PC-3 (cell line): ENCODE data around the gene SH3RF1. TPM values are rescaled to one million over a fixed set of nuclear protein-coding genes. Genes with fewer than 3 reads are reported as not detected.

Source experiments
- ATAC-seq: fragments of 200-7000 bp; cut with Tn5 transposase; 2 replicates; pipeline ENCODE4 v1.9.1; 2020; ENCODE audit warnings: mild to moderate bottlenecking, moderate library complexity
- BruUV-seq: library from RNA; stranded (reverse); fragments of 400-500 nt; replicated peaks from 2 replicates; lab custom pipeline; 2021; lab: Mats Ljungman, UMichigan
- CTCF ChIA-PET: fragments of 300-600 bp; sonication (Branson Sonifier 250); formaldehyde crosslinking; loops from one replicate; lab custom pipeline; 2022; ENCODE audit warnings: antibody characterized with exemption; lab: Charles Lee
- POLR2A ChIA-PET: fragments of 300-600 bp; sonication (Branson Sonifier 250); formaldehyde crosslinking; loops from one replicate; lab custom pipeline; 2022; ENCODE audit warnings: antibody characterized with exemption; ENCODE audit not compliant: unreplicated experiment; lab: Charles Lee
- DNase-seq: peaks from one replicate; pipeline ENCODE4 v3.0.0-alpha.2; 2015
- H2AFZ ChIP-seq: fragments of 300-600 bp; sonication (generic); 2 replicates; pipeline ENCODE4 v1.6.0; 2016; ENCODE audit warnings: antibody characterized with exemption, low read length
- H3F3A ChIP-seq: fragments of 300-600 bp; sonication (generic); one replicate; pipeline ENCODE4 v1.6.0; 2017; ENCODE audit warnings: antibody characterized with exemption, low read length, control low read depth, mild to moderate bottlenecking; ENCODE audit not compliant: unreplicated experiment
- H3K27ac ChIP-seq: fragments of 300-600 bp; sonication (generic); 2 replicates; pipeline ENCODE4 v1.5.1; 2016; ENCODE audit warnings: mild to moderate bottlenecking, low read length
- H3K27me3 ChIP-seq: fragments of 300-600 bp; sonication (generic); 2 replicates; pipeline ENCODE4 v1.6.1; 2016; ENCODE audit warnings: low read length, mixed read lengths
- H3K36me3 ChIP-seq: fragments of 300-600 bp; sonication (generic); 2 replicates; pipeline ENCODE4 v1.6.1; 2016; ENCODE audit warnings: low read depth, mixed run types, low read length, mixed read lengths
- H3K4me1 ChIP-seq: fragments of 300-600 bp; sonication (generic); 2 replicates; pipeline ENCODE4 v1.5.1; 2016; ENCODE audit warnings: low read length; ENCODE audit not compliant: insufficient read depth
- H3K4me2 ChIP-seq: fragments of 300-600 bp; sonication (generic); 2 replicates; pipeline ENCODE4 v1.6.0; 2016; ENCODE audit warnings: low read length
- H3K4me3 ChIP-seq: fragments of 300-600 bp; sonication (generic); 2 replicates; pipeline ENCODE4 v1.5.1; 2016; ENCODE audit warnings: mild to moderate bottlenecking, low read length, mixed read lengths
- H3K79me2 ChIP-seq: fragments of 300-600 bp; sonication (generic); 2 replicates; pipeline ENCODE4 v1.6.1; 2017; ENCODE audit warnings: low read length, mixed read lengths
- H3K9ac ChIP-seq: fragments of 300-600 bp; sonication (generic); 2 replicates; pipeline ENCODE4 v1.6.0; 2016; ENCODE audit warnings: mild to moderate bottlenecking, low read length
- H3K9me2 ChIP-seq: fragments of 300-600 bp; sonication (generic); replicated peaks from 2 replicates; pipeline ENCODE4 v1.6.1; 2016; ENCODE audit warnings: mixed run types, low read length, mixed read lengths
- H3K9me3 ChIP-seq: fragments of 300-600 bp; sonication (generic); 2 replicates; pipeline ENCODE4 v1.6.1; 2016; ENCODE audit warnings: low read length, mixed read lengths
- H4K20me1 ChIP-seq: fragments of 300-600 bp; sonication (generic); 2 replicates; pipeline ENCODE4 v1.6.1; 2016; ENCODE audit warnings: low read length, mixed read lengths
- CTCF ChIP-seq: fragments of 300-600 bp; sonication (generic); conservative IDR thresholded peaks from 2 replicates; pipeline ENCODE4 v1.5.1; 2017; ENCODE audit warnings: antibody characterized with exemption, low read depth, mild to moderate bottlenecking, low read length
- EZH2 ChIP-seq: fragments of 300-600 bp; sonication (generic); IDR thresholded peaks from one replicate; pipeline ENCODE4 v1.6.1; 2017; ENCODE audit warnings: antibody characterized with exemption, mild to moderate bottlenecking, low read length; ENCODE audit not compliant: unreplicated experiment
- EZH2phosphoT487 ChIP-seq: fragments of 300-600 bp; sonication (generic); IDR thresholded peaks from 2 replicates; pipeline ENCODE4 v1.6.1; 2018; ENCODE audit warnings: mild to moderate bottlenecking, antibody characterized with exemption, low read length, borderline replicate concordance
- intact Hi-C: fragments of 100-400 bp; cut with micrococcal nuclease; formaldehyde crosslinking; loops from 2 replicates; pipeline ENCODE4 v1.9.0; 2023
- total RNA-seq: library from RNA; depleted of rRNA; stranded (reverse); fragments of >200 nt; gene quantifications from 2 replicates; pipeline ENCODE4 v1.2.3, GENCODE V29; 2014

The SH3RF1 gene
- total RNA-seq, 1 experiment from 2014 or later: 21.0 TPM

- Histone ChIP-seq H3K36me3 (peaks cover 2% of the 10 kb centered on the region; the same call in 1 of the 2 replicates), H3K9ac (no peak overlapping the region), H3K4me1 (peaks cover 37% of the 10 kb centered on the region), H2AFZ (no peak overlapping the region), H3K9me2 (no peaks in the 10 kb centered on the region), H4K20me1 (no peaks in the 10 kb centered on the region), H3K9me3 (no peaks in the 10 kb centered on the region), H3F3A (peaks cover 3% of the 10 kb centered on the region), H3K4me2 (no peak overlapping the region), H3K79me2 (peaks cover 98% of the 10 kb centered on the region), H3K4me3 (no peak overlapping the region), H3K27me3 (no peaks in the 10 kb centered on the region), H3K27ac (no peak overlapping the region)
- ChIA-PET CTCF (no interaction called here), POLR2A (interaction anchor here (0.5 kb wide), 1 partner anchor 9 kb away, joined by 3 read pairs; no protein-coding TSS in a partner anchor)
- DNase-seq: no peak
- intact Hi-C loops: no loop called here
- no peak for TF ChIP-seq EZH2phosphoT487
- TF ChIP-seq EZH2: no peak
- no peak for ATAC-seq
- BruUV-seq: no TSS peak
Observed at GRCh38 chr4:169246957-169247396, 23.8 kb downstream of the SH3RF1 start.

- DNase-seq: no peak
- H3F3A ChIP-seq: no peaks in the 10 kb centered on the region
- no peaks in the 10 kb centered on the region for H3K9me2 ChIP-seq
- no peak for ATAC-seq
- H4K20me1 ChIP-seq: no peaks in the 10 kb centered on the region
- no peak overlapping the region for H3K9ac ChIP-seq
- no peaks in the 10 kb centered on the region for H3K27me3 ChIP-seq
- H3K9me3 ChIP-seq: no peaks in the 10 kb centered on the region
- H3K4me2 ChIP-seq: no peak overlapping the region
- no peak overlapping the region for H2AFZ ChIP-seq
- peaks cover 99% of the 10 kb centered on the region for H3K79me2 ChIP-seq
- POLR2A ChIA-PET: interaction anchor here (0.5 kb wide), 1 partner anchor 10 kb away, joined by 3 read pairs; no protein-coding TSS in a partner anchor
- H3K4me1 ChIP-seq: peaks cover 30% of the 10 kb centered on the region
- intact Hi-C loops: no loop called here
- TF ChIP-seq EZH2 (no peak), CTCF (no peak), EZH2phosphoT487 (no peak)
- H3K36me3 ChIP-seq: peaks cover 2% of the 10 kb centered on the region; the same call in 1 of the 2 replicates
- no peak overlapping the region for H3K27ac ChIP-seq
- CTCF ChIA-PET: no interaction called here
- no peak overlapping the region for H3K4me3 ChIP-seq
- no TSS peak for BruUV-seq
Observed at GRCh38 chr4:169246279-169246678, 24.5 kb downstream of the SH3RF1 start.

- ATAC-seq (no peak), DNase-seq (no peak)
- Histone ChIP-seq H3K27me3 (no peaks in the 10 kb centered on the region), H4K20me1 (no peaks in the 10 kb centered on the region), H3K9me2 (no peaks in the 10 kb centered on the region), H2AFZ (no peak overlapping the region), H3K79me2 (peaks cover 98% of the 10 kb centered on the region), H3K9me3 (no peaks in the 10 kb centered on the region), H3F3A (no peaks in the 10 kb centered on the region), H3K36me3 (peaks cover 2% of the 10 kb centered on the region; the same call in 1 of the 2 replicates), H3K27ac (no peak overlapping the region), H3K9ac (no peak overlapping the region), H3K4me2 (no peak overlapping the region), H3K4me3 (no peak overlapping the region), H3K4me1 (peaks cover 18% of the 10 kb centered on the region)
- ChIA-PET POLR2A (no interaction called here), CTCF (no interaction called here)
- no TSS peak for BruUV-seq
- TF ChIP-seq CTCF (no peak), EZH2 (no peak), EZH2phosphoT487 (no peak)
- intact Hi-C loops: no loop called here
Observed at GRCh38 chr4:169245061-169245460, 25.7 kb downstream of the SH3RF1 start.
